DMS153 treated with DMSO at 0.1 percent for 48 hours (cell line): ENCODE data around the gene BLID.

ENCODE experiments used
- DNase-seq: peaks from one replicate; lab custom pipeline; 2025; ENCODE audit not compliant: unreplicated experiment; lab: John Stamatoyannopoulos, UW

BLID gene

DNA sequence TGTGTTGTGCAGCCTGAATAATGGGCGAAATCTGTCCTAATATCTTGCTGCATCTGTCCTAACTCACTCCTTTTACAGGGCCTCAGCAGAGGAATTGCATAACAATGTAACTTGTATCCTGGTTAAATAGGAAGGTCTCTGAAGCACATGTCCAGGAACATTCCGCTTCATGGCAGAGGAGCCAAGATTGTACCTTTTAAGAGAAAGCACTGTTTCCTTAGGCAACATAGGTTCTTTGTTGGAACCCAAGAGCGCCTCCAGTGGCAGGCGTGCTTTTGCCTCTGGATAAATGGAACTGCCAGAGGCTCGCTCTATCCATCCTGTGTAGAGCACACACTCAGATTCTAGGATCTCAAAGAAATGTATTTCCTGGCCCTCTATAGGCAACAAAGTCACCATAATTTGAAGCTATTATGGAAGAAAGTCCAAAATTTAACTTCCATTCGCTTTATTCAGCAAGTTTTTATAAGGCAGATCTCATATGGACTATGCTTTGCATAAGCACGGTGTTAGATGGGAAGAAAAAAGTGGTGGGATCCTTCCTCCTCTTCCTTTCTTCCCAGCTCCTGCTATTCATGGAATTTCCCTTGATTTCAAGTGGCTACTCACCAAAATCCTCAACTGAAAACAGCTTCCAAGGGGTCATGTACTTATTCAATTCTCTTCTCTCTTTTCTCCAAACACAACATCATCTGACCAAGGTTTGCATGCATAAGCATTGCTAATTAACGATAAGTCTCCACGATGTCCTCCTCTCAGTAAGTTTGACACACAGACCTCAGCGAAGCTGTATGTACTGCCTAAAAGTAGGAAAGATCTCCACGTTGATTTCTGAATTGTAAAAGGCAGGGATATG, at the start of gene BLID:
Gene BLID, minus strand, starts transcription at position 692 of the 856 bp plus-strand sequence. Its CDS starts 293 bp downstream, at position 399.
- DNase-seq, result no peak

DNA sequence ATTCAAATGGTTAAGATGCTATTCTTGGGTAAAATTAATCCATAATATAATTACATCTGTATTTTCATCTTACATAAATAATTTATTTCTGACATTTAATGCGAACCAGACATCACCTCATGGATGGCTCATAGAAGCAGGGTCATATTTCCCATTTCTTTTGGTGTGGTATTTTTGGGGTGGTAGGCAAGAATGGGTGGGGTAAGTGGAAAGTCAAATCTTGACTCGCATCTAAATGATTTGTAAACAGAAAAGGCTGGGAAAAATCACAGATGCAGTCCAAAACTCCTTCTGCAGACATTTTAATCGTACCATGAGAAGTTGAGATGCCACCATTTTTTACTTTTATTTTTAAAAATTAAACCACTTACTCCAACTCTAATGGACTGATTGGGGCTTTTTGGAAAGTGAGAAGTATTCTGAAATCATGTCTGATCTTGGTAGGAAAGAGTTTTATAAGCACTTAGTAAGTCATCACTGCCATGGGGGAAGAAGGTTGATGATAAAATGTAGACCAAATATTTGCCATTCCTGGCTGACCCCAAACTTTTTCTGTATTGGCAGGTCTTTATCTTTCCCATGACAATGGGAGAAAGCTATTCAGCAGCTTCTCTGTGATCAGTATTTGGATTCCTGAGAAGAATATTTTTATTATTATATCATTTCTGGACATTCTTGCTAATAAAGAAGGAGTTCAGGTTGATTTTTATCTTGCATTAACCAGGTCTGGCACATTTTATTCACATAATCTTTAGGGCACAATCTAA, 47.2 kb upstream of the BLID start:
- no peak for DNase-seq

GRCh38 chr11:122162095-122162494, 46.1 kb upstream of the BLID start:
- no peak for DNase-seq

DNA sequence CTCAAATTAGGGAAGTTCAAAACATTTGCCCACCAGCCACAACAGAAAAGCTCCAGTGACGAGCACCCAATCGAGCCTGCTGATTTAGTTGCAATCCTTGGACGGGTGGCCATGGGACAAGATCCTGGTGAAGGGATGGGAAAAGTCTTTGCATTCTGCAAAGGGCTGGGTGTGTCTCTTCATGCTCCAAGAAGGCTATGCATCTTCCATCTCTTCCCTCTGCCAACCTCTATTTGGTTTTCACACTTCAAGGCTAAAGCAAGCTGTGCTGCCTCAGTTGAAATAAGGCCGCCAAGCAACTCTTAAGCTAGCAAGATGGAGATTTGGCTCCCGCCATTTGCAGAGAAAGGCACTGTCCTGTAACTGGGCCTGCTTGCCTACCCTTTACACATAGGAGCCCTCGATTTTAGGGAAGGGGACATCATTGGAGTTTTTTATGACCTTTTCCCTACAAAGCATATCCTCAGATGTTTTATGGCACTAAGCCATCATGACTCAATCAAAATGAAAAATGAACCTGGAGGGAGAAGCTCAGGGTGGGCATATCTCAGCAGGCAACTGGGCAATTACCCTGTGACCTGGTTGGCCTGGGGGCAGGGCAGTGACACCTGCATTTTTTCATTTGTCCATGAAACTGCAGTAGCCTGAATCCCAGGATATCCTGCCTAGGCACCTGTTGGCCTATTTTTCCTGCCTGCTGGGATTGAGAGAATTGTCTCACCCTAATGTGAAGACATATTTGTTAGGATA, 45.0 kb upstream of the BLID start:
- no peak for DNase-seq

DNA sequence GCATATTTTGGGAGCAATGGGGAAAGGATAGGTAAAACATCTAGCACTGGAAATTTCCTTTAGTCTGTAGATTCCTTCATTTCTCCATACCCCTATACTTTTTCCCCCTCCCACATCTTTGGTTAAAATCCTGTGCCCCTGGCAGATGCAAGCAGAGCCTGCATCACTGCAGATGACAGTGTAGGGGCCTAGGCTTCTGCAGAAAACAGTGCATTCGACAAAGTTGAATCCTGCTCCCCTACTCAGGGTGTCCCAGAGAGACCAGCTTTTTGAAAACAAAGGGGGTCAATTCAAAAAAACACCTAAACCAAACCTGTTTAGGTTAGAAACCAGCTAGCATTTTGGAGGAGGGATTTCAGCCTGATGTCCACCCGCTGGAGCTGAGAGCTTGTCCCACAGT, 43.8 kb upstream of the BLID start:
- no peak for DNase-seq

DNA sequence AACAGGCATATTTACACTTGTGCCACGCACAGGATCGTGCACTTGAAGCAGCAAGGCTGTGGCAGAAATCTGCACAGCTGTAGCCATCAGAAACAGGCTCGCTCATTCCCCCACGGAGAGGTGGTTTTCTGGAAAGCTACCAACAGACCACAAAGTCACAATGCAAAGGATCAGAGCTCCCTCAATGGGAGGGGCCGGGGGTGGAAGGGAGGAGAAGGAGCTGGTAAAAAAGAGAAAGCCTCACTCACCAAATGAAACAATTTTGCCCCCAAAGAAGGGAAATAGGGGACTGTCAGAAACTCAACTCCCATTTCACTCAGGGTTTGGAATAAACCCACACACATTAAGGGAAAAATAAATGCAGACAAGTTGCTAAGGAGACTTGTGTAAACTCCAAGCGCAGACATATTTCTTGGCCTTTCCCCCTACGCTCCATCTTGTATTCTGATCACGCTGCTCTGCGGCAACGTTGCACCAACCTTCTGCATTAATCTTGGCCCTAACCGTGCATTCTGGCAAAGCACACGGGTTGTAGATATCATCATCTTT, 43.2 kb upstream of the BLID start:
- no peak for DNase-seq

- no peak for DNase-seq
Observed at GRCh38 chr11:122158171-122158570, 42.2 kb upstream of the BLID start.

GRCh38 chr11:122157653-122158161, 41.7 kb upstream of the BLID start:
- DNase-seq, result no peak

DNA sequence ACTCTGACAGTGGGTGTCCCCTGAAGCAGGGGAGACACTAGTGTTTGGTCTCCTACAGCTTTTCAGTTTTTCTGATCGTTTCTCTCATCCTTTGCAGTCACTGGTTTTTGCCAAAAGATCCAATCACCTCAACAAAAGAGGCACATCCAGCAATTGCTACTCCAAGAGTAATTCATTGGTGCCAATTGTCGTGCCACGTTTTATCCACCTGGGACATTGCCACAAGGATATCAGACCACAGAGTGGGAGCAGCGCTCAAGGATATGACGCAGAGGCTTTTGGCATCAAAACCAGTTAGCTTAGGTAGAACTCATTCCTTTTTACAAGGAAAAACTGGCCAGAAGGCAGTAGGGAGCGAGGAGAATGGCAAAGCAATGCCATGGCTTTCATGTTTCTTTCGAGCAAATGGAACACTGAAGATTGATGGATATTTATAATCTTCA, 40.9 kb upstream of the BLID start:
- no peak for DNase-seq

DNA sequence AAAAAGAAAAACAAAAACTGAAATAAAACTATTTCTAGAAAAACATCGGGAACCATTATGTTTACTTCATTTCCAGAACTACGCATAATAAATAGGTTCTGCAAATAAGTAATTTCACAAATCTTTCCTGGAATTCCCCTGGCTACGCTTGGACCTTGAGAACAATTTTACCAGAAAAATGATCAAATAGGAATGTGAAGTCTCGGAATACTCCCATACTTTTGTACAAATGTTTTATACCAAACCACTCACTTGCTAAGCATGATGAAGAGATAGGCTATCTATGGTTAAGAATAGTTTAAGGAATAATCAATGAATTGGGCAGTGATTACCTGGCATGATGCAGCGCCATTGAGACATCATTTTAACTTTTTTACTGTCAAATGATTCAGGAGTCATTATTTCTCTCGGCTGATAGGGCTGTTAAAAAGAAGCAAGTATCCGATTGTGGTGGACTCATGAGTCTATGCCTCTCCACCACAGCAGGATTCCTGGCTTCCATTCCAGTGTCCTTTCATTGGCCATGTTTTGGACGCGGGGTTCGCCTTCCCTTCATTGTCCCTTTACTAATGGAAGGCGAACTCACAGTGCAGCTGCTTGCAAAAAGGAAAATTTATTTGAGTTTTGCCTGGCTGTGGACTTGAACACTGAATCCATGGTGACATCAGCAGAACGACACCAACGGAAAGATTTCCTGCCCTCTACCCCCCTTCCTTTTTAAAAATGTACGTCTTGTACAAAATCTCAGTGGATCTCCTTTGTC, 39.9 kb upstream of the BLID start:
- no peak for DNase-seq

- no peak for DNase-seq
Observed at GRCh38 chr11:122154994-122155393, 39.0 kb upstream of the BLID start.

- no peak for DNase-seq
Observed at GRCh38 chr11:122154227-122154626, 38.2 kb upstream of the BLID start.

DNA sequence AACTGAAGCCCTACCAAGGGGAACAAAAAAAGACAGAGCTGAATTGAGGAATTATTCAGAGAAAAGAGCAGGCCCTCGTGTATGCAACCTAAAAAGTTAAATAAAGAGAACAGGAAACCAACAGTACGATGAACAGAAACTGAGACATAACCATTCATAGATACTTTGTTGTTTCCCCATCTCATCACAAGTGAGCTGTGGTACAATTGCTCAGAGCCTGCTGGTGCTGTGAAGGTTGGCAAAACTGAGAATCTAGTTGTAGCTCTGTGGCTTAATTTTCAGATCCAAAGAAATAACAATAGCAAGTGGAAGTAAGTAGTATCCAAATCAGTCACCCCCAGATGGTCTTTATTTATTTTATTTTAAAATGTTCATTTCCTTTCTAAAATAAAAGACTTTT, 37.7 kb upstream of the BLID start:
- no peak for DNase-seq

DNA sequence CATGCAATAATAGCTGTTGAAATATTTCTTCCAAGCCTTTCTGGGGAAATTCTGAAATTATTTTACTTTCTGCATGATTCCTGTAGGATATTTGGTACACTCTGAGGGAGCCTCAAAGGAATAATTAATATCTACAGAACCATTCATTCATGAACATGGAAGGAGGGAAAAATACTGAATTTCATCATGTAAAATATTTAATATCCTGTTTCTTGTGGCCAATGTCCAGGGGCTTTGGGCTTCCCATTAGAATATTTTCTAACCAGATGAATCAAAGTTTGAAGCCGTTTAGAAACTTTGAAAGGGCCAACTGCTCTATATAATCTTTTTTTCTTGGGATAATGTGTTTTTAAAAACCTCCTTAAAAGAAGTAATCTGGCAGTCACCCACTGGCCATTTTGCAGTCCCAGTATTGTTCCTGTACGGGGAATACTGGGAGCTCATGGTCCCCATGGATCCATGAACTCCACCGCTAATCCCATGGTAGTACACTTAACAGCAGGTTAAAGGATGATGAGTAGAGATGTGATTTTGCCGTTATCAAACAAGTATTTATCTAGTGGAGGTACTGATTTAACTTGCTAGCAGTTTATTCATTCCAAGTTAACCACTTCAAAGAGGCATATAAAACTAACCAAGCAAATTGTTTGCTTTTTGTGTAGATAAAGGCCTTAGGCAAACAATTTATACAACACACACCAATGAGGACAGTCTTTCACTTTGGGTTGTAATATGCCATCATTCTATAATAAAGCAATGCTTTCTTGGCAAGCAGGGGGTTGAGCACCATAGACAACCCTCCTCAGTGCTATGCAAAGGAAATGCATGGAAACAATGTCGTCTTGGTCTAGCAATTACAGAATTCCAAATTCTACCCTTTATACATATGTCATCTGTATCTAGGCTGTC, 34.5 kb upstream of the BLID start:
- DNase-seq, result no peak

DNA sequence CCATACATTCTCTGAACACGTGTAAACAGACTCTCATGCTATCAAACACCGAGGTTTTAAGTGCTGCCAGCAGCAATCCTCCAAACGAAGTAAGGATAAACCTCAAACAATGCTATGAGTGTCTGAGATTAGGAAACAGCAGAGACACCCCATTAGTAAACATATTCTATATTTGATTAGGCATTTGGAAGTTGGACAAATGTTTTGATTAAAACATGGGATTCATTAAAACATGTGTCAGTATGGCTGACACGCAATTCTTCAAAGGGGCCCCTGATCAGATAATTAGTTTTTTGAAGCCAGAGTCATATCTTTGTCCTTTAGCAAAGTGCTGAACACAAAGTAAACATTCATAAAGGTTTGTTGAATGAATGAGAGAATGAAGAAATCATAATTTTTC, 33.2 kb upstream of the BLID start:
- no peak for DNase-seq

DNA sequence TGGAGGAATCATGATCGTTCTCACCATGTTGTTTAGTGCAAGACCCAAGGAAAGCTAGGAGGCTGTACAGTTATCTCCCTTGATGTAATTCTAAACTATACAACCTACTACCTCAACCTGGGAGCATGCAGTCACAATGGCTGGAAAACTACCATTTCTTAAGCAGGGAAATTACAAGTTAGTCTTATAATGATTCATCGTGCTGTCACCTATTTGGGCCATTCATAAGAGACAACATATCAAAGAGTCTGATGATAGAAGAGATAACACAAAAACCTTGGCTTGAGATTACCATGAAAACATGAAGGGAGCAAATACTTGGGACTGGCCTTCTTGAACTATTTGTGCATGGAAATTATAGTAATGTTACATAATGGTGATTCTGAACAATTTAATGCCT, 30.5 kb upstream of the BLID start:
- DNase-seq, result no peak

DNA sequence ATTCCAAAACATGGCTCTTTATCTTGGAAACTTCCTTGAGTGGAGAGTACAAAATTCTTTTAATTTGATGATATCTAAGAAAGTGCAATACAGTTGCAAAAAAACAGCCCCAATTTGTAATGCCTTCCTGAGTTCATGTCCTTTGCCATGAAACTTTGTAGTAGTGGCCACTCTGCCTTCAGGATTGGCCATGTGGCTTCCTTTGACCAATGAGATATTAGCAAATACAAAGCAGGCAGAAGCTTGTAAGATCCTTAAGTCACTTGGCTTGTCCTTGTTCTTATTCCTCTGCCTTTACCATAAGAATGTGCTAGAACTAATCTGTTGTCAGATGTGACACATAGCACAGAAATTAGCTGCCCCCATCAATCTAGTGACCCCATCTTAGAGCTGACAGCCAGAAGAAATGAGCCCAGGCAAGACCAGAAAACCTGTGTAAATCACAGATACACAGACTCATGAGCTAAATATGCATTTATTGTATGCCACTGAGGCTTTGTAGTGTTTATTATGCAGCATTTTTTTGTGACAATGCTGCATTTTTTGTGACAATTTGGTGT, 29.8 kb upstream of the BLID start:
- DNase-seq, result no peak

GRCh38 chr11:122144752-122145151, 28.7 kb upstream of the BLID start:
- DNase-seq, result no peak

GRCh38 chr11:122141725-122142124, 25.7 kb upstream of the BLID start:
- DNase-seq, result no peak
